Endodermal cell (in vitro differentiated cells): ENCODE results near the gene FLT3LG. TPM values are rescaled to one million over a fixed set of nuclear protein-coding genes. Genes with fewer than 3 reads are reported as not detected.

ENCODE experiments used
- DNase-seq: peaks from one replicate; pipeline ENCODE4 v3.0.0-alpha.2; 2017
- H3K27ac ChIP-seq: 2 replicates; pipeline ENCODE4 v1.5.1; 2013; ENCODE audit warnings: mild to moderate bottlenecking, low read depth, low read length, moderate library complexity
- H3K27me3 ChIP-seq: 2 replicates; pipeline ENCODE4 v1.6.1; 2013; ENCODE audit warnings: mild to moderate bottlenecking, low read length, moderate library complexity; ENCODE audit not compliant: insufficient read depth, control insufficient read depth, poor library complexity, severe bottlenecking
- H3K36me3 ChIP-seq: 2 replicates; pipeline ENCODE4 v1.7.0; 2013; ENCODE audit warnings: mild to moderate bottlenecking, low read length, moderate library complexity; ENCODE audit not compliant: control insufficient read depth, insufficient read depth
- H3K4me1 ChIP-seq: one replicate; pipeline ENCODE4 v1.7.0; 2013; ENCODE audit warnings: low read length; ENCODE audit not compliant: control insufficient read depth, insufficient read depth
- H3K4me3 ChIP-seq: 2 replicates; pipeline ENCODE4 v1.5.1; 2013; ENCODE audit warnings: mild to moderate bottlenecking, low read length, moderate library complexity
- H3K9ac ChIP-seq: 2 replicates; pipeline ENCODE4 v1.6.1; 2013; ENCODE audit warnings: mild to moderate bottlenecking, low read length, moderate library complexity; ENCODE audit not compliant: poor library complexity, severe bottlenecking; ENCODE audit errors: extremely low read depth
- H3K9me3 ChIP-seq: 2 replicates; pipeline ENCODE4 v1.6.1; 2013; ENCODE audit warnings: mild to moderate bottlenecking, low read length, moderate library complexity; ENCODE audit not compliant: control insufficient read depth
- H3K27ac Mint-ChIP-seq: 2 replicates; pipeline ENCODE4 v1.8.0; 2020; ENCODE audit warnings: mixed read lengths
- H3K27me3 Mint-ChIP-seq: 2 replicates; pipeline ENCODE4 v1.8.0; 2021; ENCODE audit warnings: mild to moderate bottlenecking, mixed read lengths; ENCODE audit not compliant: insufficient read depth
- H3K36me3 Mint-ChIP-seq: 2 replicates; pipeline ENCODE4 v1.8.0; 2020; ENCODE audit warnings: low read depth, mixed read lengths
- H3K4me1 Mint-ChIP-seq: 2 replicates; pipeline ENCODE4 v1.8.0; 2020; ENCODE audit warnings: mixed read lengths
- H3K4me3 Mint-ChIP-seq: 2 replicates; pipeline ENCODE4 v1.8.0; 2020; ENCODE audit warnings: mild to moderate bottlenecking, moderate library complexity, mixed read lengths
- H3K9me3 Mint-ChIP-seq: 2 replicates; pipeline ENCODE4 v1.8.0; 2020; ENCODE audit warnings: mild to moderate bottlenecking, mixed read lengths
- WGBS, 2 experiments: methylation state at CpG; one replicate each; pipeline versions ENCODE4 v1.1.5 to v1.1.7; 2013; ENCODE audit warnings: missing lambda C conversion rate in 2 of 2, mixed read lengths in 1 of 2; ENCODE audit not compliant: insufficient coverage in 1 of 2, insufficient read length in 1 of 2; 5-methylcytosine and 5-hydroxymethylcytosine counted together
- total RNA-seq, 2 donors: library from RNA; stranded (reverse); fragmentation: NEBNext Ultra II Directional in 1 of 2; extraction: Animal tissue kit (Norgen Biotek cat#: 25700) in 1 of 2; gene quantifications; 2 replicates in 1 of 2; 3 replicates in 1 of 2; pipeline ENCODE4 v1.2.1, GENCODE V29; 2021
- TF ChIP-seq, protein P1 (sequence below): fragments of 200-600 bp; sonication (generic); conservative IDR thresholded peaks from 2 replicates; pipeline ENCODE4 v1.5.0; 2021; ENCODE audit warnings: antibody characterized with exemption, mild to moderate bottlenecking

The FLT3LG gene
- total RNA-seq, 2 donors from 2014 or later = 0.75 to 2.3 TPM

DNA sequence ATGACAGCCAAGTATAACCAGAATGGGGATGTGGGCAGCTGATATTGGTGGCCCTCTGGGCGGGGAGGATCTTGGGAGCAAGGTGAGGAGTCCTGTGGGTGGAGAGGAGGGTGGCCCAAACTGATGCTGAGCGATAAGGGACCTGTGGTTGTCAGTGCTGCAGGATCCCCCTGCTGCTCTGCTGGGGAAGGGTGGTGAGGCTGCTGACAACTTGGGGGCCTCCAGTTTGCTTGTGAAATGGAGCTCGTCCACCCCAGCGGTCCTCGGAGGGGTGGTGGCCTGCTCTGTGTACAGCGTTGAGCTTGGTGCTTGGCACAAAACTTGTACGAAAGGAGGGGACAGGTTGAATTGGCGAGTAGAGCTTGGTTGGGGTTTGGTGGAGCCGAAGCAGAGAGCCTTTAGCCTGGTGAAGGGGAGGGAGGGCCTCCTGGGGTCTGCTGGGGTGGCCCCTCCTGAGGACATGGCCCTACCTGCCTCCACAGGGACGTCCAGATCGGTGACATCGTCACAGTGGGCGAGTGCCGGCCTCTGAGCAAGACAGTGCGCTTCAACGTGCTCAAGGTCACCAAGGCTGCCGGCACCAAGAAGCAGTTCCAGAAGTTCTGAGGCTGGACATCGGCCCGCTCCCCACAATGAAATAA, 25.1 kb downstream of the FLT3LG start:
- H3K4me1 ChIP-seq = peaks cover 12% of the 10 kb centered on the region
- H3K9ac ChIP-seq = no peak overlapping the region
- WGBS, 2 experiments = 93 to 97% methylated on average over 19 of the region's 19 CpGs
- peaks cover 31% of the 10 kb centered on the region for H3K36me3 Mint-ChIP-seq
- H3K9me3 Mint-ChIP-seq = no peaks in the 10 kb centered on the region
- no peaks in the 10 kb centered on the region for H3K27me3 ChIP-seq
- H3K4me1 Mint-ChIP-seq = peaks cover 22% of the 10 kb centered on the region
- peaks cover 31% of the 10 kb centered on the region for H3K36me3 ChIP-seq
- no peaks in the 10 kb centered on the region for H3K27me3 Mint-ChIP-seq
- H3K9me3 ChIP-seq = no peaks in the 10 kb centered on the region
- no peak for DNase-seq
- H3K27ac ChIP-seq = no peak overlapping the region
- peak overlapping the region; percentile 99 for H3K4me3 ChIP-seq
- H3K4me3 Mint-ChIP-seq = peak overlapping the region; percentile 94
- TF ChIP-seq, protein P1, sequence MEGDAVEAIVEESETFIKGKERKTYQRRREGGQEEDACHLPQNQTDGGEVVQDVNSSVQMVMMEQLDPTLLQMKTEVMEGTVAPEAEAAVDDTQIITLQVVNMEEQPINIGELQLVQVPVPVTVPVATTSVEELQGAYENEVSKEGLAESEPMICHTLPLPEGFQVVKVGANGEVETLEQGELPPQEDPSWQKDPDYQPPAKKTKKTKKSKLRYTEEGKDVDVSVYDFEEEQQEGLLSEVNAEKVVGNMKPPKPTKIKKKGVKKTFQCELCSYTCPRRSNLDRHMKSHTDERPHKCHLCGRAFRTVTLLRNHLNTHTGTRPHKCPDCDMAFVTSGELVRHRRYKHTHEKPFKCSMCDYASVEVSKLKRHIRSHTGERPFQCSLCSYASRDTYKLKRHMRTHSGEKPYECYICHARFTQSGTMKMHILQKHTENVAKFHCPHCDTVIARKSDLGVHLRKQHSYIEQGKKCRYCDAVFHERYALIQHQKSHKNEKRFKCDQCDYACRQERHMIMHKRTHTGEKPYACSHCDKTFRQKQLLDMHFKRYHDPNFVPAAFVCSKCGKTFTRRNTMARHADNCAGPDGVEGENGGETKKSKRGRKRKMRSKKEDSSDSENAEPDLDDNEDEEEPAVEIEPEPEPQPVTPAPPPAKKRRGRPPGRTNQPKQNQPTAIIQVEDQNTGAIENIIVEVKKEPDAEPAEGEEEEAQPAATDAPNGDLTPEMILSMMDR = no peak
- H3K27ac Mint-ChIP-seq = peak overlapping the region; percentile 87

GRCh38 chr19:49502866-49503581, 29.0 kb downstream of the FLT3LG start:
- H3K36me3 ChIP-seq = peaks cover 22% of the 10 kb centered on the region
- DNase-seq = no peak
- H3K9ac ChIP-seq = no peak overlapping the region
- Mint-ChIP-seq H3K27ac (no peak overlapping the region), H3K4me1 (peaks cover 15% of the 10 kb centered on the region), H3K9me3 (no peaks in the 10 kb centered on the region), H3K27me3 (no peaks in the 10 kb centered on the region), H3K4me3 (no peak overlapping the region), H3K36me3 (peaks cover 17% of the 10 kb centered on the region)
- no peak overlapping the region for H3K4me3 ChIP-seq
- TF ChIP-seq, protein P1 = peak; percentile 73
- no peaks in the 10 kb centered on the region for H3K9me3 ChIP-seq
- H3K27ac ChIP-seq = no peak overlapping the region
- peaks cover 2% of the 10 kb centered on the region for H3K4me1 ChIP-seq
- H3K27me3 ChIP-seq = no peaks in the 10 kb centered on the region
- WGBS, 2 experiments = 64 to 79% methylated on average over 11 to 14 of the region's 14 CpGs

DNA sequence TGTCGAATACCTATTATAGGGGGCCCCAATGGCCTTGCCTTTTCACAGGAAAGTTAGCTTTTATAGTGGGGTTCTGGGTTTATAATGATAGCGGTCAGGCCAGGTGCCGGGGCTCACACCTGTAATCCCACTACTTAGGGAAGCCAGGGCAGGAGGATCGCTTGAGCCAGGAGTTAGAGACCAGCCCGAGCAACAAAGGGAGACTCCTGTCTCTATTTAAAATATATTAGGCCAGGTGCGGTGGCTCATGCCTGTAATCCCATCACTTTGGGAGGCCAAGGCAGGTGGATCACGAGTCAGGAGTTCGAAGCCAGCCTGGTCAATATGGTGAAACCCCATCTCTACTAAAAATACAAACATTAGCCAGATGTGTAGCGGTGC, 29.6 kb downstream of the FLT3LG start:
- H3K27ac Mint-ChIP-seq = no peak overlapping the region
- no peak overlapping the region for H3K4me3 ChIP-seq
- no peak overlapping the region for H3K4me3 Mint-ChIP-seq
- no peak for DNase-seq
- TF ChIP-seq, protein P1 = no peak
- peaks cover 17% of the 10 kb centered on the region for H3K36me3 ChIP-seq
- no peaks in the 10 kb centered on the region for H3K4me1 ChIP-seq
- H3K9me3 Mint-ChIP-seq = no peaks in the 10 kb centered on the region
- no peaks in the 10 kb centered on the region for H3K27me3 Mint-ChIP-seq
- peaks cover 13% of the 10 kb centered on the region for H3K4me1 Mint-ChIP-seq
- H3K27ac ChIP-seq = no peak overlapping the region
- H3K9me3 ChIP-seq = no peaks in the 10 kb centered on the region
- H3K27me3 ChIP-seq = no peaks in the 10 kb centered on the region
- H3K9ac ChIP-seq = no peak overlapping the region
- peaks cover 12% of the 10 kb centered on the region for H3K36me3 Mint-ChIP-seq
- 89% methylated on average over 8 to 9 of the region's 9 CpGs for WGBS, 2 experiments
